ENCODE measurements around the gene NOP53. TPM values are rescaled to one million over a fixed set of nuclear protein-coding genes. Genes with fewer than 3 reads are reported as not detected.

NOP53 gene
- total and polyA plus RNA-seq, 9 of the 15 experiments (the other 6 are each of a cell fraction or from before 2014, with no cell fraction given): 6.5 to 274 (median 145) TPM

DNA sequence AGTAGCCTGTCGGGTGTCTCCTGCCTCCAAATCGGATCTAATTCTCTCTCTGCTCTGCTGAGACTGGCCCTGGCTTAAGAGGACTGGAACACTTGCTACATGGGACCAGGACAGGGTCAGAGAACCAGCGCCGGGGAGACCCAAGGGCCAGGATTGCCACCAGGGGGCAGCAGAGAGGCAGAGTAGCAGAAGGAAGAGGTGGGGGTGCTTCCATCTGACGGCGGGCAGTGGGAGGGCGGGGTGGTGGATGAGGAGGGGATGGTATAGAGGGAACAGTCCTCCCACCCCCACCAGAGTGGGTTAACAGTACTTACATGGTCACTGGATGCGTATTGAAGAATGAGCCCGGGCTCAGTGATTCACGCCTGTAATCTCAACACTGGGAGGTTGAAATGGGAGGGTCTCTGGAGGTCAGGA lies 45.1 kb downstream of the NOP53 start (continued):
- TF ChIP-seq ZBTB7A (IDR thresholded peaks at IDR 0.05; ENCODE audit: borderline replicate concordance, control insufficient read depth, low read depth, low read length): peak; percentile 59; the same call in 1 of the 2 replicates
- no peak for TF ChIP-seq GATAD2A (IDR thresholded peaks at IDR 0.05)
- no peak for TF ChIP-seq ZNF232 (CRISPR knock-in tag; IDR thresholded peaks at IDR 0.05)
- TF ChIP-seq, protein P1, sequence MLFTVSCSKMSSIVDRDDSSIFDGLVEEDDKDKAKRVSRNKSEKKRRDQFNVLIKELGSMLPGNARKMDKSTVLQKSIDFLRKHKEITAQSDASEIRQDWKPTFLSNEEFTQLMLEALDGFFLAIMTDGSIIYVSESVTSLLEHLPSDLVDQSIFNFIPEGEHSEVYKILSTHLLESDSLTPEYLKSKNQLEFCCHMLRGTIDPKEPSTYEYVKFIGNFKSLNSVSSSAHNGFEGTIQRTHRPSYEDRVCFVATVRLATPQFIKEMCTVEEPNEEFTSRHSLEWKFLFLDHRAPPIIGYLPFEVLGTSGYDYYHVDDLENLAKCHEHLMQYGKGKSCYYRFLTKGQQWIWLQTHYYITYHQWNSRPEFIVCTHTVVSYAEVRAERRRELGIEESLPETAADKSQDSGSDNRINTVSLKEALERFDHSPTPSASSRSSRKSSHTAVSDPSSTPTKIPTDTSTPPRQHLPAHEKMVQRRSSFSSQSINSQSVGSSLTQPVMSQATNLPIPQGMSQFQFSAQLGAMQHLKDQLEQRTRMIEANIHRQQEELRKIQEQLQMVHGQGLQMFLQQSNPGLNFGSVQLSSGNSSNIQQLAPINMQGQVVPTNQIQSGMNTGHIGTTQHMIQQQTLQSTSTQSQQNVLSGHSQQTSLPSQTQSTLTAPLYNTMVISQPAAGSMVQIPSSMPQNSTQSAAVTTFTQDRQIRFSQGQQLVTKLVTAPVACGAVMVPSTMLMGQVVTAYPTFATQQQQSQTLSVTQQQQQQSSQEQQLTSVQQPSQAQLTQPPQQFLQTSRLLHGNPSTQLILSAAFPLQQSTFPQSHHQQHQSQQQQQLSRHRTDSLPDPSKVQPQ (CRISPR knock-in tag; IDR thresholded peaks at IDR 0.05; ENCODE audit: borderline replicate concordance): no peak
- TF ChIP-seq WHSC1 (IDR thresholded peaks at IDR 0.05; ENCODE audit: low read length): no peak
- TF ChIP-seq, protein P2, sequence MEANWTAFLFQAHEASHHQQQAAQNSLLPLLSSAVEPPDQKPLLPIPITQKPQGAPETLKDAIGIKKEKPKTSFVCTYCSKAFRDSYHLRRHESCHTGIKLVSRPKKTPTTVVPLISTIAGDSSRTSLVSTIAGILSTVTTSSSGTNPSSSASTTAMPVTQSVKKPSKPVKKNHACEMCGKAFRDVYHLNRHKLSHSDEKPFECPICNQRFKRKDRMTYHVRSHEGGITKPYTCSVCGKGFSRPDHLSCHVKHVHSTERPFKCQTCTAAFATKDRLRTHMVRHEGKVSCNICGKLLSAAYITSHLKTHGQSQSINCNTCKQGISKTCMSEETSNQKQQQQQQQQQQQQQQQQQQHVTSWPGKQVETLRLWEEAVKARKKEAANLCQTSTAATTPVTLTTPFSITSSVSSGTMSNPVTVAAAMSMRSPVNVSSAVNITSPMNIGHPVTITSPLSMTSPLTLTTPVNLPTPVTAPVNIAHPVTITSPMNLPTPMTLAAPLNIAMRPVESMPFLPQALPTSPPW (CRISPR knock-in tag; IDR thresholded peaks at IDR 0.05): peak; percentile 63
- TF ChIP-seq REST (IDR thresholded peaks at IDR 0.05; ENCODE audit: borderline replicate concordance): 0 out of 2 replicates have a peak, but pooled peaks have one; percentile 22
- no peak for TF ChIP-seq REST (CRISPR knock-in tag; IDR thresholded peaks at IDR 0.05; ENCODE audit: low read depth)
- TF ChIP-seq, protein P3, sequence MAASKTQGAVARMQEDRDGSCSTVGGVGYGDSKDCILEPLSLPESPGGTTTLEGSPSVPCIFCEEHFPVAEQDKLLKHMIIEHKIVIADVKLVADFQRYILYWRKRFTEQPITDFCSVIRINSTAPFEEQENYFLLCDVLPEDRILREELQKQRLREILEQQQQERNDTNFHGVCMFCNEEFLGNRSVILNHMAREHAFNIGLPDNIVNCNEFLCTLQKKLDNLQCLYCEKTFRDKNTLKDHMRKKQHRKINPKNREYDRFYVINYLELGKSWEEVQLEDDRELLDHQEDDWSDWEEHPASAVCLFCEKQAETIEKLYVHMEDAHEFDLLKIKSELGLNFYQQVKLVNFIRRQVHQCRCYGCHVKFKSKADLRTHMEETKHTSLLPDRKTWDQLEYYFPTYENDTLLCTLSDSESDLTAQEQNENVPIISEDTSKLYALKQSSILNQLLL (CRISPR knock-in tag; IDR thresholded peaks at IDR 0.05; ENCODE audit: borderline replicate concordance): no peak
